ENCODE measurements around the gene NLRC5.

DNA sequence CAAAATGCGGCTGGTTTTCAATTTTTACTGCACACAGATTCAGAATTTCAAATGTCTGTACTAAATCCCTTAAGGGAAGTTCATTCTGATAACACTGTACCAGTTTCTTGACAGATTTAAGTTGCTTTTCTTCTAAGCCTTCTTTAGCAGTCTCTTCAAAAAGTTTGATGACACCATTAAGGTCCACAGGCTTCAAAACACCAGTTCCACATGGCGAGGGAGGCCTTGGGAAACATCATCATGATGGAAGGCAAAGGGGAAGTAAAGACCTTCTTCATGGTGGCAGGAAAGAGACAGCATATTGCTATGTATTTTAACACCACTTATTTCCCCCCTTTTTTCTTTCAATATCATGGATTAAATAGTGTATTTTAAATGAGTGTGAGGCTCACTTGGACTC, 24.5 kb downstream of the NLRC5 start:
- TF ChIP-seq, protein P1, sequence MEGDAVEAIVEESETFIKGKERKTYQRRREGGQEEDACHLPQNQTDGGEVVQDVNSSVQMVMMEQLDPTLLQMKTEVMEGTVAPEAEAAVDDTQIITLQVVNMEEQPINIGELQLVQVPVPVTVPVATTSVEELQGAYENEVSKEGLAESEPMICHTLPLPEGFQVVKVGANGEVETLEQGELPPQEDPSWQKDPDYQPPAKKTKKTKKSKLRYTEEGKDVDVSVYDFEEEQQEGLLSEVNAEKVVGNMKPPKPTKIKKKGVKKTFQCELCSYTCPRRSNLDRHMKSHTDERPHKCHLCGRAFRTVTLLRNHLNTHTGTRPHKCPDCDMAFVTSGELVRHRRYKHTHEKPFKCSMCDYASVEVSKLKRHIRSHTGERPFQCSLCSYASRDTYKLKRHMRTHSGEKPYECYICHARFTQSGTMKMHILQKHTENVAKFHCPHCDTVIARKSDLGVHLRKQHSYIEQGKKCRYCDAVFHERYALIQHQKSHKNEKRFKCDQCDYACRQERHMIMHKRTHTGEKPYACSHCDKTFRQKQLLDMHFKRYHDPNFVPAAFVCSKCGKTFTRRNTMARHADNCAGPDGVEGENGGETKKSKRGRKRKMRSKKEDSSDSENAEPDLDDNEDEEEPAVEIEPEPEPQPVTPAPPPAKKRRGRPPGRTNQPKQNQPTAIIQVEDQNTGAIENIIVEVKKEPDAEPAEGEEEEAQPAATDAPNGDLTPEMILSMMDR (IDR thresholded peaks at IDR 0.05) = no peak
- no peak for TF ChIP-seq POLR2A (IDR thresholded peaks at IDR 0.05)
